ENCODE results near the gene UBE3D.
"Not testable (repeated sequence)": the region's sequence is repeated elsewhere in the genome, so short reads cannot be mapped to it uniquely, and the experiment has no call there.

UBE3D gene

GRCh38 chr6:82902290-82902689 is 163.4 kb downstream of the UBE3D start:
- Histone ChIP-seq H3K36me3 (ENCODE audit: control insufficient read depth, low read length) (no peaks in the 10 kb centered on the region), H3K4me1 (ENCODE audit: control insufficient read depth, low read length) (no peaks in the 10 kb centered on the region), H3K27me3 (ENCODE audit: control insufficient read depth, low read length) (no peaks in the 10 kb centered on the region), H3K79me2 (ENCODE audit: control insufficient read depth, low read length) (no peaks in the 10 kb centered on the region), H3K4me3 (ENCODE audit: low read length) (no peak overlapping the region), H3K27ac (ENCODE audit: low read depth, low read length) (no peak overlapping the region), H3K4me2 (ENCODE audit: low read length) (no peak overlapping the region), H4K20me1 (ENCODE audit: control insufficient read depth, insufficient read depth, low read depth, low read length) (no peaks in the 10 kb centered on the region), H3F3A (ENCODE audit: control insufficient read depth, insufficient read depth) (no peaks in the 10 kb centered on the region), H3K9me2 (replicated peaks; ENCODE audit: control insufficient read depth, low read length) (no peaks in the 10 kb centered on the region), H3K9me3 (ENCODE audit: control insufficient read depth, insufficient read depth, low read length) (no peaks in the 10 kb centered on the region)
- no peak for TF ChIP-seq EZH2phosphoT487 (IDR thresholded peaks at IDR 0.05; ENCODE audit: borderline replicate concordance, low read length)
- TF ChIP-seq CTCF (IDR thresholded peaks at IDR 0.05; ENCODE audit: low read depth, low read length, poor library complexity, severe bottlenecking) = no peak

GRCh38 chr6:82894653-82895259 is 170.9 kb downstream of the UBE3D start:
- Histone ChIP-seq H3K4me3 (ENCODE audit: low read length) (no peak overlapping the region), H3K27me3 (ENCODE audit: control insufficient read depth, low read length) (no peaks in the 10 kb centered on the region), H3K79me2 (ENCODE audit: control insufficient read depth, low read length) (no peaks in the 10 kb centered on the region), H4K20me1 (ENCODE audit: control insufficient read depth, insufficient read depth, low read depth, low read length) (no peaks in the 10 kb centered on the region), H3K4me2 (ENCODE audit: low read length) (no peak overlapping the region), H3K4me1 (ENCODE audit: control insufficient read depth, low read length) (no peaks in the 10 kb centered on the region), H3K36me3 (ENCODE audit: control insufficient read depth, low read length) (no peaks in the 10 kb centered on the region), H3F3A (ENCODE audit: control insufficient read depth, insufficient read depth) (no peaks in the 10 kb centered on the region), H3K9me2 (replicated peaks; ENCODE audit: control insufficient read depth, low read length) (no peaks in the 10 kb centered on the region), H3K27ac (ENCODE audit: low read depth, low read length) (no peak overlapping the region), H3K9me3 (ENCODE audit: control insufficient read depth, insufficient read depth, low read length) (no peaks in the 10 kb centered on the region)
- TF ChIP-seq CTCF (IDR thresholded peaks at IDR 0.05; ENCODE audit: low read depth, low read length, poor library complexity, severe bottlenecking) = no peak
- TF ChIP-seq EZH2phosphoT487 (IDR thresholded peaks at IDR 0.05; ENCODE audit: borderline replicate concordance, low read length) = no peak

- Histone ChIP-seq H3F3A (ENCODE audit: control insufficient read depth, insufficient read depth) (no peaks in the 10 kb centered on the region), H3K27me3 (ENCODE audit: control insufficient read depth, low read length) (no peaks in the 10 kb centered on the region), H3K27ac (ENCODE audit: low read depth, low read length) (no peak overlapping the region), H3K4me1 (ENCODE audit: control insufficient read depth, low read length) (no peaks in the 10 kb centered on the region), H4K20me1 (ENCODE audit: control insufficient read depth, insufficient read depth, low read depth, low read length) (no peaks in the 10 kb centered on the region), H3K9me3 (ENCODE audit: control insufficient read depth, insufficient read depth, low read length) (no peaks in the 10 kb centered on the region), H3K9me2 (replicated peaks; ENCODE audit: control insufficient read depth, low read length) (no peaks in the 10 kb centered on the region), H3K4me3 (ENCODE audit: low read length) (no peak overlapping the region), H3K36me3 (ENCODE audit: control insufficient read depth, low read length) (no peaks in the 10 kb centered on the region), H3K4me2 (ENCODE audit: low read length) (no peak overlapping the region), H3K79me2 (ENCODE audit: control insufficient read depth, low read length) (no peaks in the 10 kb centered on the region)
- no peak for TF ChIP-seq EZH2phosphoT487 (IDR thresholded peaks at IDR 0.05; ENCODE audit: borderline replicate concordance, low read length)
- no peak for TF ChIP-seq CTCF (IDR thresholded peaks at IDR 0.05; ENCODE audit: low read depth, low read length, poor library complexity, severe bottlenecking)
Observed at GRCh38 chr6:82893889-82894652, 171.6 kb downstream of the UBE3D start.

- H3K4me2 ChIP-seq (ENCODE audit: low read length); H3K4me1 ChIP-seq (ENCODE audit: control insufficient read depth, low read length); H3K36me3 ChIP-seq (ENCODE audit: control insufficient read depth, low read length): not testable (repeated sequence)
Observed at GRCh38 chr6:82891503-82891902, 174.1 kb downstream of the UBE3D start.

More at GRCh38 chr6:82891503-82891902, 174.1 kb downstream of the UBE3D start:
- H3K27me3 ChIP-seq (ENCODE audit: control insufficient read depth, low read length); H3K9me3 ChIP-seq (ENCODE audit: control insufficient read depth, insufficient read depth, low read length); H3K9me2 ChIP-seq (replicated peaks; ENCODE audit: control insufficient read depth, low read length); H3F3A ChIP-seq (ENCODE audit: control insufficient read depth, insufficient read depth); H3K4me3 ChIP-seq (ENCODE audit: low read length); H4K20me1 ChIP-seq (ENCODE audit: control insufficient read depth, insufficient read depth, low read depth, low read length); H3K27ac ChIP-seq (ENCODE audit: low read depth, low read length); H3K79me2 ChIP-seq (ENCODE audit: control insufficient read depth, low read length): not testable (repeated sequence)
